ENCODE measurements around the gene NLE1. TPM values are rescaled to one million over a fixed set of nuclear protein-coding genes. Genes with fewer than 3 reads are reported as not detected.

NLE1 gene
- polyA plus RNA-seq, 1 of the 3 experiments (the other 2 are of a cell fraction): 22.1 TPM

DNA sequence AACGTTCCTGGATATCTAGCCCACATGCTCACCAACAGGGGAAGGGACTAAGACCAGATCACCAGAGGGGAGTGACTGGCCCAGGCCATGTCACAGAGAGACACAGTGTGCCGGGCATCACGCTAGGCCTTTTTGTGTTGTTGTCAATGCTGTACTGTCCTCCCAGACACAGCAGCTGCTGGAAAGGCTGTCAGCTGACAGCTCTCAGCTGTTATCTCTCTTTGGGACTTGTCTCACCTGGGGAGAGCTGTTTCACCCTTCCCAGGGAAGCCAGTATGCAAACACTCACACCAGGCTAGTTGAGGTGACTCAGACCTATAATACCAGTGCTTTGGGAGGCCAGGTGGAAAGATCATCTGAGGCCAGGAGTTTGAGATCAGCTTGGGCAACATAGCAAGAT lies 24.9 kb upstream of the NLE1 start (continued):
- TF ChIP-seq, protein P1, sequence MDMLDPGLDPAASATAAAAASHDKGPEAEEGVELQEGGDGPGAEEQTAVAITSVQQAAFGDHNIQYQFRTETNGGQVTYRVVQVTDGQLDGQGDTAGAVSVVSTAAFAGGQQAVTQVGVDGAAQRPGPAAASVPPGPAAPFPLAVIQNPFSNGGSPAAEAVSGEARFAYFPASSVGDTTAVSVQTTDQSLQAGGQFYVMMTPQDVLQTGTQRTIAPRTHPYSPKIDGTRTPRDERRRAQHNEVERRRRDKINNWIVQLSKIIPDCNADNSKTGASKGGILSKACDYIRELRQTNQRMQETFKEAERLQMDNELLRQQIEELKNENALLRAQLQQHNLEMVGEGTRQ (IDR thresholded peaks at IDR 0.05; ENCODE audit: borderline replicate concordance, low read depth, low read length): no peak
- TF ChIP-seq RAD21 (IDR thresholded peaks at IDR 0.05; ENCODE audit: low read length): no peak
- TF ChIP-seq, protein P2, sequence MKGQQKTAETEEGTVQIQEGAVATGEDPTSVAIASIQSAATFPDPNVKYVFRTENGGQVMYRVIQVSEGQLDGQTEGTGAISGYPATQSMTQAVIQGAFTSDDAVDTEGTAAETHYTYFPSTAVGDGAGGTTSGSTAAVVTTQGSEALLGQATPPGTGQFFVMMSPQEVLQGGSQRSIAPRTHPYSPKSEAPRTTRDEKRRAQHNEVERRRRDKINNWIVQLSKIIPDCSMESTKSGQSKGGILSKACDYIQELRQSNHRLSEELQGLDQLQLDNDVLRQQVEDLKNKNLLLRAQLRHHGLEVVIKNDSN (IDR thresholded peaks at IDR 0.05; ENCODE audit: borderline replicate concordance, low read depth): no peak
- no peak for TF ChIP-seq RFX5 (IDR thresholded peaks at IDR 0.05; ENCODE audit: low read length)
- no peak for TF ChIP-seq NFIC (IDR thresholded peaks at IDR 0.05; ENCODE audit: borderline replicate concordance)
- TF ChIP-seq GATA2 (CRISPR knock-in tag; IDR thresholded peaks at IDR 0.05): no peak

DNA sequence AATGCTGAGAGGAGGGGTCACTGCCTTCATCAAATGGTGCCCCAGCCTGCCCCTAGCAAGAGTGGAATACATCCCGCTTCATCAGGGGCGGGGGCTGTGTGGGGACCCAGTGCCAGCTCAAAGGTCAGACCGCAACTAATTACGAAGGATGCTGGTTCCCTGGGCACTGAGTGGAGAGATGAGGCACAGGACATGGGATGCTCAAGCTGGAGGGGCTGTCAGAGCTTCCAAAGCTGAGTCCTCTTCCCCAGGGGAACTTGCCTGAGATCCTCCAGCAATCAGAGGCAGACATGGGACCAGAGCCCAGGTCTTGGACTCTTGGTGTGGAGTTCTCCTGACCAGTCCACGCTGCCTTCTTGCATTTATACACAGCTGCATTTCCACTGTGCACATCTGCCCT lies 24.4 kb upstream of the NLE1 start:
- Histone ChIP-seq H3K4me2 (no peak overlapping the region), H3K27ac (ENCODE audit: low read depth in 2 of 2, low read length in 1 of 2) (no peak overlapping the region), H3K79me2 (ENCODE audit: insufficient read depth) (no peaks in the 10 kb centered on the region), H3F3A (replicated peaks; ENCODE audit: insufficient read depth) (no peaks in the 10 kb centered on the region), H3K4me1 (ENCODE audit: control insufficient read depth in 1 of 2, insufficient read depth in 2 of 2, low read depth in 1 of 2, low read length in 1 of 2) (no peaks in the 10 kb centered on the region), H3K4me3 (ENCODE audit: low read depth in 2 of 2, low read length in 1 of 2) (no peak overlapping the region), H3K9ac (no peak overlapping the region), H2AFZ (ENCODE audit: low read depth) (no peak overlapping the region), H3K36me3 (replicated peaks in 1 of 2; ENCODE audit: control insufficient read depth in 1 of 2, insufficient read depth in 2 of 2, low read length in 1 of 2) (no peaks in the 10 kb centered on the region), H3K9me3 (no peaks in the 10 kb centered on the region), H4K20me1 (ENCODE audit: insufficient read depth) (no peaks in the 10 kb centered on the region), H3K27me3 (ENCODE audit: insufficient read depth) (peaks cover 64% of the 10 kb centered on the region; the same call in 1 of the 2 replicates), H3K9me2 (no peaks in the 10 kb centered on the region)
- DNase-seq: no peak
- POLR2A ChIA-PET: no interaction called here
- WGBS (ENCODE audit: low lambda C conversion rate): 0% methylated on average over 4 of the region's 5 CpGs
- CTCF ChIA-PET: interaction anchor here (2.2 kb wide), 1 partner anchor 23 kb away, joined by 5 read pairs; no protein-coding TSS in a partner anchor
- no peak for TF ChIP-seq CHD2 (IDR thresholded peaks at IDR 0.05; ENCODE audit: low read length, partially characterized antibody)
- TF ChIP-seq RCOR1 (IDR thresholded peaks at IDR 0.05; ENCODE audit: low read length): no peak
- TF ChIP-seq MEF2A (IDR thresholded peaks at IDR 0.05; ENCODE audit: borderline replicate concordance, low read depth): no peak
- TF ChIP-seq POLR2AphosphoS5 (IDR thresholded peaks at IDR 0.05; ENCODE audit: low read depth, low read length): no peak
- TF ChIP-seq SMC3 (IDR thresholded peaks at IDR 0.05; ENCODE audit: low read depth, low read length): no peak
- TF ChIP-seq EZH2phosphoT487 (IDR thresholded peaks at IDR 0.05; ENCODE audit: borderline replicate concordance, low read depth): no peak
- TF ChIP-seq, protein P3, sequence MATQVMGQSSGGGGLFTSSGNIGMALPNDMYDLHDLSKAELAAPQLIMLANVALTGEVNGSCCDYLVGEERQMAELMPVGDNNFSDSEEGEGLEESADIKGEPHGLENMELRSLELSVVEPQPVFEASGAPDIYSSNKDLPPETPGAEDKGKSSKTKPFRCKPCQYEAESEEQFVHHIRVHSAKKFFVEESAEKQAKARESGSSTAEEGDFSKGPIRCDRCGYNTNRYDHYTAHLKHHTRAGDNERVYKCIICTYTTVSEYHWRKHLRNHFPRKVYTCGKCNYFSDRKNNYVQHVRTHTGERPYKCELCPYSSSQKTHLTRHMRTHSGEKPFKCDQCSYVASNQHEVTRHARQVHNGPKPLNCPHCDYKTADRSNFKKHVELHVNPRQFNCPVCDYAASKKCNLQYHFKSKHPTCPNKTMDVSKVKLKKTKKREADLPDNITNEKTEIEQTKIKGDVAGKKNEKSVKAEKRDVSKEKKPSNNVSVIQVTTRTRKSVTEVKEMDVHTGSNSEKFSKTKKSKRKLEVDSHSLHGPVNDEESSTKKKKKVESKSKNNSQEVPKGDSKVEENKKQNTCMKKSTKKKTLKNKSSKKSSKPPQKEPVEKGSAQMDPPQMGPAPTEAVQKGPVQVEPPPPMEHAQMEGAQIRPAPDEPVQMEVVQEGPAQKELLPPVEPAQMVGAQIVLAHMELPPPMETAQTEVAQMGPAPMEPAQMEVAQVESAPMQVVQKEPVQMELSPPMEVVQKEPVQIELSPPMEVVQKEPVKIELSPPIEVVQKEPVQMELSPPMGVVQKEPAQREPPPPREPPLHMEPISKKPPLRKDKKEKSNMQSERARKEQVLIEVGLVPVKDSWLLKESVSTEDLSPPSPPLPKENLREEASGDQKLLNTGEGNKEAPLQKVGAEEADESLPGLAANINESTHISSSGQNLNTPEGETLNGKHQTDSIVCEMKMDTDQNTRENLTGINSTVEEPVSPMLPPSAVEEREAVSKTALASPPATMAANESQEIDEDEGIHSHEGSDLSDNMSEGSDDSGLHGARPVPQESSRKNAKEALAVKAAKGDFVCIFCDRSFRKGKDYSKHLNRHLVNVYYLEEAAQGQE (IDR thresholded peaks at IDR 0.05; ENCODE audit: low read depth, low read length): no peak
- no peak for TF ChIP-seq GABPA (IDR thresholded peaks at IDR 0.05; ENCODE audit: low read depth)
- TF ChIP-seq FOXJ3 (CRISPR knock-in tag; IDR thresholded peaks at IDR 0.05): no peak
- no peak for TF ChIP-seq TCF12 (IDR thresholded peaks at IDR 0.05)

All from SK-N-SH (cell line).